NCI-H2029 (cell line): ENCODE measurements around the gene ZDHHC7.
A peak's percentile ranks its signal among the peaks of the same experiment; 100 is the strongest.

Source experiments
- DNase-seq: peaks from one replicate; lab custom pipeline; 2025; lab: John Stamatoyannopoulos, UW

The ZDHHC7 gene

DNA sequence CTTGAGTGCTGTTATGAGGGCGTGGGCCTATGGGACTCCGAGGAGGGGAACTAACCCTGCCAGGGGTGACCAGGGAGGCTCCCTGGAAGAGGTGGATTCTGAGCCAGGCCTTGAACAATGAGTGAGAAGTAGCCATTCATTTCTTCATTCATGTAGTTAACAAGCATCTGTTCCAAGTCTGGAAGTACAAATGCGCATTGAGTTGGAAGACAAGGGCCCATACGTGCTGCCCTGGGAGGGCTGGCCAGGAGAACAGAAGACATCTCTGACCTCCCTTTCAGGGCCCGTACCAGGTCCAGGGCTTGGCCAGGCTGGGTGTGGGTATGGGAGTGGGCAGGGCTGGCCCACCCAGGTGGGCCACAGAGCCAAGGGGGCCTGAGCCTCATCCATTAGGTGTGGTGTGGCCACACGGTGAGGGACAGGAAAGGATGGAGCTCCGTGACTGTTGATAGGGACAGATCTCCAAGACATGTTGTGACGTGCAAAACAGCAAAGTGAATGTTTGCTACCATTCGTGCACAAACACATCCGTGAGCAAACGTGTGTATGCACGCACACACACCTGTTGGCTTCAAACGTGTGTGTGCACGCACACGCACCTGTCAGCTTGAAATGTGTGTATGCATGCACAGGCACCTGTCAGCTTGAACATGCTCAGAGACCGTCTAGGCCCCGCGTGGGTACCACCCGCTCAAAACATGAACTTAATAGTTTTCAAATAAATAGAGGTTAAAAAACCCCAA is 46.8 kb downstream of the ZDHHC7 start:
- DNase-seq: no peak

DNA sequence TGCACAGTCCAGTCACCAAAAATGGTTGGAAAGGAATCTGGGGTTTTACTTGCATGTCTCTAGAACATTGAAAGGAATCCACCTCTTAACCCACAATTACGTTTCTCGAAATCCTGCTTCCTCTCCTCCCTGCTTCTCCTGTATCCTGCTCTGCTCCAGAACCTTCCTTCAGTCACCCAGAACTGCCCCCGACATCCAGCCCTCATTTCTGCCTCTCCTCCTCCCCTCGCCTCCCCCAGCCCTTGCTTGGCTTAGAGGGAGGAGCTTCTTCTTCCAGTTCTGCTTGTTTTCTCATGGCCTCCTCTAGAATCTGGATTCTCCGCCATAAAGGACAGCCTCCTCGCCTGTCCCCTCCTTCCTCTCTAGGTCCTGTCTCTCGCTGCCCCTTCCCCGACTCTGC is 48.3 kb downstream of the ZDHHC7 start:
- DNase-seq: no peak

DNA sequence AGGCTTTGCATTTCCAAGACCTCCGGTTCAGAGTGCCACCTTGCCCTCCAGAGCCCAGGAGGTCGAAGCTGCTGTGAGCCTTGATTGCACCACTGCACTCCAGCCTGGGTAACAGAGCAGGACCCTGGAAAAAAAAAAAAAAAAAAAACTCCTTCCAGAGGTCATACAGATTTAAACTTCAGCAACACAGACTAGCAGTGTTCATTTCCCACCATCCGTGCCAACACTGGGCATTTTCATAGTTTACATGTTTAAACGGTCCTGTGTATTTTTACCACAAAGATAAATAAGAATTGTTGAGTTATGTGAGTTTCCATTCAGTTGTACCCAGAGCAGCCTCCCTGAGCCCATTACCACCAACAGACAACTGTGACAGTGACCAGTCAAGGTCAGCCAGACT is 50.4 kb downstream of the ZDHHC7 start:
- no peak for DNase-seq

DNA sequence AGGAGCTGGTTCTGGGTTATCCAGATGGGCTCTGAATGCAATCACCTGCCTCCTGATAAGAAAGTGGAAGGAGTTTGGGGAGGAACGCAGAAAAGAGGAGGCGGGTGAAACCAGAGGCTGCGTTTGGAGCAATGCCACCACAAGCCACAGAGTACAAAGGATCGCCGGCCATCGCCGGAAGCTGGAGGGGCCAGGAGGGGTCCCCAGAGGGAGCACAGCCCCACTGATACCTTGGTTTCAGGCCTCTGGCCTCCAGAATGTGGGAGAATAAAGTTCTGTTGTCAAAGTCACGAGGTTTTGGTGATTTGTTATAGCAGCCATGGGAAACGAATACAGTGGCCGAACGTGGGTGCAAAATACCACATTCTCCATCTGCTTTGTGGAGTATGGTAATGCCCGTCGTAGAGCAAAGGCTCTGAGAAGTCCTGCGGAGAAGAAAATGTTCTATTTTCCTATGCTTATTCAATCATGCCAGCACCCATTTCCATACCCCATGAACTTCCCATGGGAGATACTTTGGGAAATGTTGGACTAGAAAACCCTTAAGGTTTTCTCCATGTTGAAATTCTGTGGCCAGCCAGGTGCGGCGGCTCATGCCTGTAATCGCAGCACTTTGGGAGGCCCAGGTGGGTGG is 51.4 kb downstream of the ZDHHC7 start:
- no peak for DNase-seq

DNA sequence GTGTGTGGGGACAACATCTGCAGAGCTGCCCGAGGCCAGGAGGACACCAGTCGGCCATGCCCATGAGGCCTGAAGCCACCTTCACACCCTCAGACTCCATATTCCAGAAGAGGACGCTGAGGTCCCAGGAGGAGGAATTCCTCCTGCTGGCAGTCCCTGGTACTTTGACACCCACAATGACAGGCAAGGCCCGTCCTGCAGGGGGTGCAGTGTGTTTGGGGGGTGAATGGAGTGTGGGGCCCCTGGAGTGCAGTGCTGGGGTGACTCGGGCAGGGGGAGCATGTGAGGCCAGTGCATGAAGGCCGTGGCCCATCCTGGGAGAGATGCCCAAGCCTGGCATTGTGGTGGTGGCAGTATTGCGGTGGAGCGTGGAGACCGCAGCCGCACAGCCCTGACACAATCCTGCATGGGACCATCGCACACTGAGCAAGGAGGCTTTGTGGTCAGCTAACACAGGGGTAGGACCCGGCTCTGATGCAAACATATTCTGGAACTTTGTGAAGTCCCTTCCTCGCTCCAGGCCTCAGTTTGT is 52.2 kb downstream of the ZDHHC7 start:
- DNase-seq: no peak

DNA sequence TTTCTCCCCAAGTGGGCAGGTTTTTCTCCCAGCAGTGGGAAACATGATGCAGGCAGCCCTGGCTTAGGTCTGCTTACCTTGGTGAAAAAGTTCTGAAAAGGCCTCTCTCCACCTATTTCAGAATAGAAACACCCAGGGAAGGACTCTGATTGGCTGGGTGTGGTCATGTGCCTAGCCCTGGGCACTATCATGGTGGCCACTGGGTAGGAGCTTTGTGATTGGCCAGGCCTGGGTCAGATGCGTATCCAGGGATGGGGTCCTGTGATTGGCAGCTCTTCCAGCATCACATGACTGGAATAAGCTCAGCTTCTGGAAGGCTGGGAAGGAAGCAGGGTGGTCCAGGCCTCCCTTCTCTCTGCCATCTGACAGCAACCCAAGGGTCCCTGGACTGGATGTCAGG is 53.5 kb downstream of the ZDHHC7 start:
- no peak for DNase-seq

DNA sequence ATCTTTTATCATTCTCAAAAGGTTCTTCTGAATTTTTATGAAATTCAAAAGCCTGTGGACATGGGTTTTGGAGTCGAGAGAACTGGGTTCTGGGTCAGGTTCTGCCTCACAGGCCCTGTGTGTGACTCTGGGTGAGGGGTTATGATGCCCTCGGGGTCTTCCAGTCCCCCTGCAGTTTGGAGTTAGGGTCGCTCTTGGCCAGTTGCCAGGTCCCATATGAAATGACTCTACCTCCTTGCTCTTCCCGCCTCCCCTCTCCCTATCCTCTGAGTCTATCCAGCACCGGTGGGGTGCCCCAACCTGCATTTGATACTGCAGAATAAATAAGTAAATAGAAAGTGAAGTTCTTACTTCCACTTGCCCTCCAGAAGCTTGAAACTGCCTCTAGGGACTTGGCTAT is 54.1 kb downstream of the ZDHHC7 start:
- DNase-seq: no peak

DNA sequence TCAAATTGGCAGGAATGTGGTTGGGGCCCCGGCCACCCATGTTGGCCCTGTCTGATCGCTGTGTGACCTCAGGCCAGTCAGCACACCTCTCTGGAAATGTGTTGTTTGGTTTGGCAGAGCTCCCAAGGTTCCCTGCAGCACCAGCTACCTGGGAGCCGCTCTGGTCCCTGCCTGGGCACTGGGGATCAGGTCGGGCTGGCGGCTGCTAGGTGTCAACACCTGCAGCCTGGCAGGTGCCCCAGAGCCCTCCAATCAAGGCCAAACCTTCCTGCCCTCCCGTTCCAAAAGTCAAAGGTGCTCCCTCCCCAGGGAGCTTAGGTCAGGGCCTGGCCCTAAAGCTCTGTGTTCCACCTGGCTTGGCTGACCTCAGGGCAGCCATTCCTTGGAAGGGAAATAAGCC is 55.9 kb downstream of the ZDHHC7 start:
- DNase-seq: no peak

DNA sequence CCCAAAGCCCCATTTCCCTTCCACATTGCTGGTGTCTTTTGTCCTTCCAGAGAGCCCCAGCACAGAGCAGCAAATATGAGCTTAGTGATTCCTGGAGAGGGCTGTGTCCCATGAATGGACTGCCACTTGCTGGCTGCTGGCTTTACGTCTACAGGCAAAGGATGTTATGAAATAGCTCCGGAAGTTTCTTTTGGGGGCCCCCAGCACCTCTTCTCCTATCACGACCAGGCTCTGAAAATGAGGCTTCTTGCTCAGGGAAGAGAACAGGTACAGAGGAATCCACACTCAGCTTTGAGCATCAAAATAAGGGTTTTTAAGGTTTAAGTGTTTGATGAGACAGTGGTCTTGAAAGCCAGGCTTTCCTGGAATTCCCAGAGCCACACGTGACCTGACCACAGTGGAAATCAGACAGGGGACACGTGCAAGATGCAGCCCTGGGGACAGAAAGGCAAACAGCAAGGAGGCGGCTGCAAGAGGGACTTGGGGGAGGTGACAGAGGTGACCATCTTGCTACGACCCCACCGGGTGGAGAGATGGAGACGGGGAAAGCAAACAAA is 58.1 kb downstream of the ZDHHC7 start:
- DNase-seq: no peak

DNA sequence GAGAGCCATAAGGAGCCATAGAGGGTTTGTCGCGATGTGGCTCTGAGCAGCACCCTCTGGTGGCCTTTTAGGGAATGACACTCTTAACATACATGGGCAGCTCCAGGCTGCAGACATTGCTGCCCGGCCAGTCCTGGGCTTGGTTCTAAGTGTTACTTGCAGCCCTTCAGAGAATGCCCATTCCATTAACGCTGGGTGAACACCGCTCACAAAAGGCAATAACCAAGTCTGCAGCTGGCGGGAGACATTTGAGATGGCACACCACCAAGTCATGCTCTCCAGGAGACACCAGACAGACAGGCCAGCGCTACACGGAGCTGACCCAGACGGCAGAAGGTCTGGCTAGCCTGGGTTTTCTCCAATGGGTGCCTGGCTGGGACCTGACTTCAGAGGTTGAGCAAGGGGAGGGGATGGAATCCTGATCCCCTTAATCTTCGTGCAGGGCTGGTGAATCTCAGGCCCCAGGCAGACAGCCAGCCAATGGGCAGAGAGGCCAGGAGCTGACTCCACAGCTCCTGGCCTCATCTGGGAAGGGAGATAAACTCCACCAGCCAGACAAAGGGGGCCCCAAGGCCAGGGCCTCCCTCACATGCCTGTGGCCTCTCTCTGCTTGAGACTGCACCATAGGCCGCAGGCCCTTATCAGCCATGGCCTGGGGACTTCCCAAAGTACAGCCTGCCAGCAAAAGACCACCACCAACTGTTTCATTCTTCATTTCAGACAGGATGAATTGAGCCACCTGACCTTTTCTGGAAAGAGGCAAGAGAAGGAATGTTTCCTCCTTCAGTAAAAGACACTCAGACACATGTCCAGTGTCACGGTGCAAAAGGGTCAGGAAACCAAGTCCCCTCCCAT is 58.8 kb downstream of the ZDHHC7 start:
- peak; percentile 53 for DNase-seq

DNA sequence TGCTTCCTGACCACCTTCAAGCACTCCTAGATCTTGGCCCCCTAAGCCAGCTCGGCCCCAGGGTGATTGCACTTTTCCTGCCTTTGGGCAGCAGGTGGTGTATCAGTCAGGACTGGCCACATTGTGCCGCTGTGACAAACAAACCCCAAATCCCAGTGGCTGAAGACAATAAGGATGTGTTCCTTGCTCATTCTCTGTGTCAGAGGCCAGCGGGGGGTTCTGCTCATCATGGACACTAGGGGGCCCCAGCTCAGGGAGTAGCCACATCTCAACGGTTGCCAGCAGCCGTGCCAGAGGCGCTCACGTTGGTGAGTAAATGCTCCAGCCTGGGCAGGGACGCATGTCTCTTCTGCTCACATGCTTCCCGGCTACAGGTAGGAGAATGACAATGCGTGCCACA is 60.4 kb downstream of the ZDHHC7 start:
- DNase-seq: no peak

DNA sequence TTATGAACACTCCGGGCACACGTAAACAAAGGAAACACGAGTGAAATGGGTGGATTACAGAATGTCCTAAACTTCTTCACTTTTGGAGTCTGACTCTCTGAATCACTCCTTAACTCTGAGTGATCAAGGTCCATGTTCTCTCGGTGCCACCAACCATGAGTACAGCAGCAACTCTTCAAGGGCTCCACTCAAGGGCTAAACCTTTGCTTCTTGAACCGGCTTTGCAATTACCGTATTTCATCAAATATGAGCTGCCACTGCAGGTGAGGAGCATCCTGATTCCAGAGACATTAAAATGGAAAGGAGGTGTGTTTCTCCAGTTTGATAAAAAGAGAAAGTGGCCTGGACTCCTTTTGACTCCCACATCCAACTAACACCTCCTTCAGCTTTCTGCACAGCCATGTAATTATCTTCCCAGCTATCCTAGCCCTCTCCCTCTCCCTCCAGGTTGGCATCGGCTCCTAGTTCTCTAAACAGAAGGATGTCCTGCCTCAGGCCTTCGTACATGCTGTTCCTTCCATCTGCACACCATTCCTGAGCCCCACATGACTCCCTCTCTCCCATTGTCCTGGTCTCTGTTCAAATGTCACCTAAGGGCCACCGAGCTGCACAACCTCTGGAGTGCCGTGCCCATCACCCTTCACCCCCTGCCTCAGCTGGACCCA is 61.4 kb downstream of the ZDHHC7 start:
- no peak for DNase-seq

DNA sequence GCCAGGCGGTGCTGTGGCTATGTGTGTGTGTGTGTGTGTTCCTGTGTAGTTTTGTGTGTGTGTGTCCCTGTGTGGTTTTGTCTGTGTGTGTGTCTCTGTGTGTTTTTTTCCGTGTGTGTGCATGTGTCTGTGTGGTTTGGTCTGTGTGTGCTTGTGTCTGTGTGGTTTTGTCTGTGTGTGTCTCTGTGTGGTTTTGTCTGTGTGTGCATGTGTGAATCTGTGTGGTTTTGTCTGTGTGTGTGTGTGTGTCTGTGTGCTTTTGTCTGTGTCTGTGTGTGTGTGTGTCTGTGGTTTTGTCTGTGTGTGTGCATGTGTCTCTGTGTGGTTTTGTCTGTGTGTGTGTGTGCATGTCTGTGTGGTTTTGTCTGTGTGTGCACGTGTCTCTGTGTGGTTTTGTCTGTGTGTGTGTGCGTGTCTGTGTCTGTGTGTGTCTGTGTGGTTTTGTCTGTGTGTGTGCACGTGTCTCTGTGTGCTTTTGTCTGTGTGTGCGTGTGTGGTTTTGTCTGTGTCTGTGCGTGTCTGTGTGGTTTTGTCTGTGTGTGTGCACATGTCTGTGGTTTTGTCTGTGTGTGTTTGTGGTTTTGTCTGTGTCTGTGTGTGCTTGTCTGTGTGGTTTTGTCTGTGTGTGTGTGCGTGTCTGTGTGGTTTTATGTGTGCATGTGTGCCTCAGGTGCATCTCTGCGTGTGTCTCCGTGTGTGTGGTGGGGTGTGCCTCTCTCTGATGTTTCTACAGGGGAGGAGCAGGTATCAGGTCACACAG is 62.3 kb downstream of the ZDHHC7 start:
- DNase-seq: no peak

DNA sequence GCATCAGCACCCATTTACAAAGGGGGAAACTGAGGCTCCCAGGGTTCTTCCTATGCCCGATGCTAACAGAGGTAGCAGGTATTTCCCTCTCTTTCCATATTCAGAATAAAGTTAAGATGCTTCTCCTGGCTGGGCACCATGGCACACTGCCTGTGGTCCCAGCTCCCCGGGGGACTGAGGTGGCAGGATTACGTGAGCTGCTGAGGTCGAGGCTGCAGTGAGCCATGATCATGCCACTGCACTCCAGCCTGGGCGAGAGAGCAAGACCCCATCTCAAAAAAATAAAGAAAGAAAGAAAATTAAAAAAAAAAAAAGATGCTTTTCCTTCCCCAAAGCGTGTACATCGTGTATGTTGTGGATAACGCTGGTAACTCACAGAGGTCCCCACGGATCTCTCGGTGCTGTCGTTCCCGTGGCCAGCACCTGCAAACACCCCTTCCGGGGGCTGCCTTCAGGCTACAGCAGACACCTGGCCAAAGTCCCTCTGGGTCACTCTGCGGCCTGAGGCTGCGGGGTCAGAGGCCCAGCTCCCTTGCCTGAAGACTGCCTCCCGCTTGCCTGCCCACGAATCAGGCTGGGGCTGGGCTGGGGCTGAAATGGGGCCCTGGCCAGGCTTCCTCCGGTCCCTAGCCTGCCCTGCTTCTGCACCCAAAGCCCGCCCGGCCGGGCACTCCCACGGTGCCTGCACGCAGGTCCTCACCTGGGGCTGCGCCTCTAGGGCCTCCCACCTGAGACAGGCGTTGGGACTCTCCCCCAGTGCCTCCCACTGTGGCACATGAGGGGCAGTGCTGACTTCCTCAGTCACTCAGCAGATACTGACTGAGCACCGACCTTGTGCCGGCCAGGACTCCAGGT is 63.1 kb downstream of the ZDHHC7 start:
- DNase-seq: no peak

DNA sequence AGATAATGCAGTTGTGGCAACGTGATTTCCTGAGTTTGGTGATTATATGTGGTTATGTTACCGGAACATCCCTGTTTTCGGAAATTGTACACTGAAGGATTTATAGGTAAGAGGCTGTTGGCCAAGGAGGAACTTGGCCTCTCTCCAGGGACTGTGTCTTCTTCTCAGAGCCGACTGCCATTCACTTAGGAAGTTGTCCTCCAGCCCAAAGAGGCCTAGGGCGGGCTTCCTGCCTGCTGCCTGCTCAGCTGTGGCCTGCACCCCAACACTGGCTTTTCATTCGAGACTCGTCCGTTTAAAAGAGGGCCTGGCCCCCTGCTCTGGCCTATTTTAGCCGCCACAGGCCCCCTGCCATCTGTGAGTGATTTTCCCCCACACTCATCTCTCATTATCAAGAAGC is 64.3 kb downstream of the ZDHHC7 start:
- DNase-seq: peak; percentile 51

DNA sequence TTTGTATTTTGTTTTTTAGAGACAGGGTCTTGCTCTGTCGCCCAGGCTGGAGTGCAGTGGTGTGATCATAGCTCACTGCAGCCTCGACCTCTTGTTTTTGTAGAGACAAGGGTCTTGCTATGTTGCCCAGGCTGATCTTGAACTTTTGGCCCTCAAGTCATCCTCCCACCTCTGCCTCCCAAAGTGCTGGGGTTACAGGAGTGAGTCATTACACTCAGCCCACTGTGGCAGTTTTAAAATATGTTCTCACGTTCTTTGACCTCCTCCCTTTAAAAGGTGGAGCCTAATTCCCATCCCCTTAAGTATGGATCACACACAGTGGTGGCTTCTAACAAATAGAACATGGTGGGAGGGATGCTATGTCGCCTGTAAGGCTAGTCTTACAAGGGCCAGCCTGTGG is 67.7 kb downstream of the ZDHHC7 start:
- DNase-seq: no peak

DNA sequence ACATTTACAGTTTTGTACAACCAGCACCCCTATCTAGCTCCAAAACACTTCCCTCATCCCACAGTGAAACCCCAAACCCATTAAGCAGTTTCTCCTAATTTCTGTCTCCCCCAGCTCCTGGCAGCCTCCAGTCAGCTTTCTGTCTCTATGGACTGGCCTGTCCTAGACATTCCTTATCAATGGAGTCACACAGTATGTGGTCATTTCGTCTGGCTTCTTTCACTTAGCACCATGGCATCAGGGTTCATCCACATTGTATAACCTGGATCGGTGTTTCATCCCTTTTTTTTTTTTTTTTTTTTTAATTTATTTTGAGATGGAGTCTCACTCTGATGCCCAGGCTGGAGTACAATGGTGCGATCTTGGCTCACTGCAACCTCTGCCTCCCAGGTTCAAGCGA is 68.5 kb downstream of the ZDHHC7 start:
- no peak for DNase-seq

DNA sequence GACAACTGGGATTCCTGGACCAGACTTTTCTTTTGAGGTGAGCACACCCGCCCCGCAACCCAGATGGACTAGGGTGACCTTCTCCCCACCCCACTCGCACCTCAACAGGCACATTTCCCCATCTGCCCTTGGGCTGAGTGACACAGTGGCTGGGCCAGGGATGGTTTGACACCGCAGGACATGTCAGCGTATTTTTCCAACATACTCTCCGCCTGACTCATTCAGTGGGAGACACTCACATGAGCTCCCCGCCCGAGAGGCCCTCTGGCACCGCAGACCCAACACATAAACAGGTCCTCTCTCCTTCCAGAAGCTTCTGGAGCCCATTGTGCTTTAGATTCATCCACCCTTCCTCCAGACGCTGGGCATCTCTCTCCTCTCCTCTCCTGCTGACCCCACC is 69.4 kb downstream of the ZDHHC7 start:
- no peak for DNase-seq

DNA sequence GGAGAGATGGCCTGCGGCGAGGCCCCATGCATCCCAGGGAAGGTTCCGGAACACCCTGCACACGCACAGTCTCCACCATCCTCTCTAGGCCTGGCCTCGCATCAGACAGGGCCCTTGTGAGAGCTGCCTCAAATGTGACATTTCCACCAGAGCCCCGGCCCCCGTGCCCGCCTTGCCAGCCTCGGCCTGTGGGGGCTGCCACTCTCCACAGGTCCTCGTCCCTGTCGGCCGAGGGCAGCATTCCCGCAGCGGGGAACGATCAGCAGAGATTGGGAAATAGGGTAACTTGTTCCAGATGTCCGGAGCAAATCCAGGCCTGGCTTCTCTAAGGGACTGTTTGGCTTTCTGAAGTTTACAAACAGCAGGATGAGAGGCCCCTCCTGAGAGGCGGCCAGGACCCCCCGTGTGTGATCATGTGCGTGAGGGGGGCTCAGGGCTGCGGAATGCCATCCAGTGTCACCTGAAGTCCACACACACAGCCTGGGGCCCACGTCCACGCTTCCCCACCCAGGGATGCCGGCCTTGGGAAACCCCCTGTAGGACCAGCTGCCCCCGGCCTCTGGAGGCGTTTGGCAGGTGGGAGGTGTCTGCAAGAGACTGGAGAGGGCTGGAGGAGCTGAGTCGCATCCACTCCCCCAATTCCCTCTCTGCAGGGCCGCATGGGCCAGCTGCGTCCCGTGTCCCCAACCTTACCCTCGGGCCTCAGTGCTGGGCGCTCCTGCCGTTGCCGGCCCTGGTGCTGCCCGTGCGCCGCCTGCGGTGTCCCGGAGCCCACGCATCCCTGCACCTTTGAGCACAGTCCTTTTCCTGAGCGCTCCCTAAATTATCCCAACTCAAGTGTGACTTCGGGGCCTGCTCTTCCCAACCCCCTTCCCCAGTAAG is 70.4 kb downstream of the ZDHHC7 start:
- no peak for DNase-seq
